SK-N-MC (cell line): ENCODE data around the gene COMTD1.

Experiments
- EZH2 ChIP-seq: fragments of 200-600 bp; sonication (generic); IDR thresholded peaks from one replicate; pipeline ENCODE4 v1.6.1; 2017; ENCODE audit warnings: antibody characterized with exemption
- FOXP2 ChIP-seq: optimal IDR thresholded peaks from 2 replicates; pipeline ENCODE3; 2011; ENCODE audit warnings: mild to moderate bottlenecking, moderate library complexity; ENCODE audit not compliant: insufficient read depth; ENCODE audit errors: extremely low read length, control extremely low read depth
- POLR2AphosphoS5 ChIP-seq: IDR thresholded peaks from 2 replicates; pipeline ENCODE4 v1.6.1; 2012; ENCODE audit warnings: mild to moderate bottlenecking, low read depth, low read length, borderline replicate concordance

DNA sequence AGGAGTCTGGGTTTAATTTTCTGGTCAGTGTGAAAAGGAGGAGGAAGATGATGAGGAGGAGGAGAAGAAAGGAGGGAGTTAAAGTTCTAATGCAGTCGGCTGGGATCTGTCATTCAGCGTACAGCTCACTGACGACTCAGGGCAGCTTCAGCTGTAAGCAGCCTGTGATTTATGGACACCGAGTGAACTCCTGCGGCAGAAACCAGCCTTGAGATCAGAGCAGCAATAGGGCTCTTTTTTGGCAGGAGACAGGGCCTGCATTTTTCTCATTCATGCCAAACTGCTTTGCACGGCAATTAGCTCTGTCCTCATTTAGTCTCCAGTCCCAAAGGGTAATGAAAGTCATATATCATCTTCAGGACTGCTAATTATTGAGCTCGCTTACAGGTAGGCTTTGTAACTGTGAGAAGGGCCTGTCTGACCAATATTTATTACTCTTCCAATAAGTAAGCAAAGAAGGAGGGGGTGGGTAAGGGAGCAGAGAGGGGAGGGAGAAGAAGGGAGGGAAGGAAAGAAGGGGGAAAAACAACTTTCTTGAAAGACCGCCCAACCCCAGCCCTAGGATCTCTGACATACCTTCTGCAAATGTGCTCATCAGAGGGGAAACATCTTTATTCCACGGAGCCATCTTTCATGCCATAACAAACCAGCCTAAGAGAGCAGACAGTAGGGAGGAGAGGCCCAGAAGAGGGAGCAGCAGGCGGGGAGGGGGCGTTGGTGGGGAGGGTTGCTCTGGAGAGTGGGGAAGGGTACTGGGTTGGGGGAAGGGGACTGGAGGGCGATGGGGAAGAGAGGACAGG lies 48.1 kb upstream of the COMTD1 start:
- TF ChIP-seq EZH2 (no peak), FOXP2 (no peak), POLR2AphosphoS5 (no peak)
